ENCODE results near the gene PARD3B. TPM values are rescaled to one million over a fixed set of nuclear protein-coding genes. Genes with fewer than 3 reads are reported as not detected.

Gene PARD3B
- total and polyA plus RNA-seq, 2 of the 4 experiments (the other 2 are of a cell fraction) = 3.3 to 15.6 TPM

DNA sequence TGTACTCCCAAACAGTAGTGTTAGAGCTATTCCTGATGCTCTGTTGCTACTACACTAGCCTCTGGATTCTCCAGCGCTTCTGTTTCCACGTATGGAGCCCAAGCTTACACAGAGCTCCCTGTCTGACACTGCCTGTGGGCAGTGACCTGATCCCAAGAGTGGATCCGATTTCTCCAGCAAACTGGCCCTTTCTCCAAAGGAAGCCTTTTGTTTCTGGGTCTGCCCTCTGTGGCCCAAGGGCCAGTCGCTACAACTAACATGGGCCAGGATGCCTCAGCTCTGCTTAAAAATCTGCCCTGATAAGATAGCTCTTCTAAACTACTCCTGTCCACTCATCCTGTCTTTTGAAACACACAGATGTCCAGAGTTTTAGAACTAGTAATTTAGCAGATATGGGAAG lies 964.4 kb downstream of the PARD3B start:
- no peak overlapping the region for H2BK15ac ChIP-seq (ENCODE audit: low read depth, low read length)
- H2BK5ac ChIP-seq (ENCODE audit: low read depth, low read length, poor library complexity, severe bottlenecking) = no peak overlapping the region
- intact Hi-C loops (cut with micrococcal nuclease) = no loop called here
- H3K4me3 ChIP-seq (ENCODE audit: insufficient read depth, low read depth, low read length) = no peak overlapping the region
- H3K4me1 ChIP-seq (ENCODE audit: control insufficient read depth, insufficient read depth, low read length) = peaks cover 2% of the 10 kb centered on the region; the same call in 1 of the 2 replicates
- ChIA-PET POLR2A (ENCODE audit: unreplicated experiment) (no interaction called here), CTCF (no interaction called here)
- no peak overlapping the region for H3K14ac ChIP-seq (replicated peaks; ENCODE audit: low read depth, low read length)
- no peak overlapping the region for H3K4ac ChIP-seq (ENCODE audit: low read depth, low read length)
- ATAC-seq (ENCODE audit: low read depth) = no peak
- H4K91ac ChIP-seq (ENCODE audit: insufficient read depth, low read depth, low read length) = no peak overlapping the region
- DNase-seq = no peak
- no peaks in the 10 kb centered on the region for H3K9me3 ChIP-seq (ENCODE audit: control insufficient read depth, insufficient read depth, low read length)
- H2AK5ac ChIP-seq (ENCODE audit: low read depth, low read length) = no peak overlapping the region
- H3K27me3 ChIP-seq (ENCODE audit: control insufficient read depth, insufficient read depth, low read length) = no peaks in the 10 kb centered on the region
- H3K36me3 ChIP-seq (ENCODE audit: control insufficient read depth, insufficient read depth, low read length) = no peaks in the 10 kb centered on the region
- in situ Hi-C loops (cut with MboI; ENCODE audit: low sequenced_read_pairs) = no loop called here
- no peak overlapping the region for H3K27ac ChIP-seq (ENCODE audit: insufficient read depth, low read length)
- WGBS, 2 experiments (ENCODE audit: extremely low coverage in 2 of 2, insufficient read length in 1 of 2) = 100% methylated on average over 2 of the region's 4 CpGs; no CpG with 5 or more reads in 1 of the 2 experiments
- dilution Hi-C loops (cut with HindIII; ENCODE audit: low sequenced_read_pairs, unreplicated experiment) = no loop called here
- H3K79me1 ChIP-seq (ENCODE audit: low read depth in 1 of 2, low read length in 2 of 2) = no peaks in the 10 kb centered on the region
- no peak overlapping the region for H2AK9ac ChIP-seq (replicated peaks; ENCODE audit: low read depth, low read length, poor library complexity)
- H3K9me1 ChIP-seq (ENCODE audit: insufficient read depth, low read length) = no peaks in the 10 kb centered on the region
- TF ChIP-seq CTCF (conservative IDR thresholded peaks at IDR 0.05; ENCODE audit: low read depth, low read length) (no peak), MAFK (IDR thresholded peaks at IDR 0.05; ENCODE audit: low read depth, low read length) (no peak), CEBPB (IDR thresholded peaks at IDR 0.05; ENCODE audit: low read depth, low read length) (no peak), ELK1 (IDR thresholded peaks at IDR 0.05; ENCODE audit: borderline replicate concordance, low read depth, low read length) (no peak), MXI1 (IDR thresholded peaks at IDR 0.05; ENCODE audit: borderline replicate concordance, low read depth, low read length) (no peak), RCOR1 (IDR thresholded peaks at IDR 0.05; ENCODE audit: insufficient replicate concordance, low read length) (no peak), RFX5 (IDR thresholded peaks at IDR 0.05; ENCODE audit: low read depth, low read length) (no peak), NFE2L2 (IDR thresholded peaks at IDR 0.05; ENCODE audit: low read depth, low read length) (no peak), POLR2A (IDR thresholded peaks at IDR 0.05; ENCODE audit: low read depth, low read length) (no peak), BHLHE40 (IDR thresholded peaks at IDR 0.05; ENCODE audit: low read depth, low read length) (no peak)
- H3K18ac ChIP-seq (ENCODE audit: low read depth, low read length) = peak overlapping the region; percentile 33; the same call in 1 of the 2 replicates
- H4K5ac ChIP-seq (ENCODE audit: low read depth, low read length) = no peak overlapping the region
- no peak overlapping the region for H3K9ac ChIP-seq (ENCODE audit: low read depth, low read length)
- H2BK120ac ChIP-seq (ENCODE audit: low read depth, low read length) = no peak overlapping the region
- H2AFZ ChIP-seq (replicated peaks; ENCODE audit: low read length, poor library complexity) = no peak overlapping the region
- no peak overlapping the region for H4K8ac ChIP-seq (ENCODE audit: low read depth in 2 of 2, low read length in 2 of 2)
- H3K23ac ChIP-seq (ENCODE audit: low read depth, low read length) = no peak overlapping the region
- no peak overlapping the region for H2BK20ac ChIP-seq (ENCODE audit: low read depth, low read length)
- no peaks in the 10 kb centered on the region for H4K20me1 ChIP-seq (ENCODE audit: insufficient read depth, low read length)
- H3K4me2 ChIP-seq (ENCODE audit: low read depth, low read length) = no peak overlapping the region
- BruUV-seq (replicated peaks) = no TSS peak
- no peak overlapping the region for H3K56ac ChIP-seq (ENCODE audit: extremely low read depth, insufficient read depth, low read length)
